ENCODE data around the gene COL6A5.
"Not testable (repeated sequence)": the region's sequence is repeated elsewhere in the genome, so short reads cannot be mapped to it uniquely, and the experiment has no call there.

The COL6A5 gene

GRCh38 chr3:130389743-130390478 is 44.4 kb downstream of the COL6A5 start:
- peak; percentile 19 for DNase-seq (ENCODE audit: low spot score)

GRCh38 chr3:130392266-130392665 is 46.8 kb downstream of the COL6A5 start:
- DNase-seq (ENCODE audit: low spot score), result peak; percentile 2

DNA sequence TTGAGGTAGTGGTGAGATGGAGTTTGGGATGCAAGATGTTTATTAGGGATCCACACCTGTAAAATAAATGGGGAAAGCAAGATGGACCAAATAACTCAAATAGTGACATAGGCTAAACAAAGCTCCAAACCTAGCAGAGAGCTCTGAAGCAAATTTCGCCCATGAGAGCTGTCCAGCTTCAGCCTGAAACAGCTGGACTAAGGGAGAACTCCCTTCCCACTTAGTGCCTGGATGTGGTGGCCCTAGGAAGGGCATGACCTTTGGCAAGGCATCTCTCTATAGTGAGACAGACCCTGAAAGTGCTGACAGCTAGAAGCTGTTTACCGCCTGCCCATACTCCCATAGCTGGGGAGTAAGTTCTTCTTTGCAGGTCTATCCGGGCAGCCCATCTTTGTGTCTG is 48.1 kb downstream of the COL6A5 start:
- DNase-seq (ENCODE audit: low spot score), result no peak

GRCh38 chr3:130395331-130395730 is 49.9 kb downstream of the COL6A5 start:
- no peak for DNase-seq (ENCODE audit: low spot score)

GRCh38 chr3:130395916-130396315 is 50.4 kb downstream of the COL6A5 start:
- DNase-seq (ENCODE audit: low spot score), result peak; percentile 89

- DNase-seq (ENCODE audit: low spot score), result no peak
Measured at GRCh38 chr3:130404401-130404800, 58.9 kb downstream of the COL6A5 start.

DNA sequence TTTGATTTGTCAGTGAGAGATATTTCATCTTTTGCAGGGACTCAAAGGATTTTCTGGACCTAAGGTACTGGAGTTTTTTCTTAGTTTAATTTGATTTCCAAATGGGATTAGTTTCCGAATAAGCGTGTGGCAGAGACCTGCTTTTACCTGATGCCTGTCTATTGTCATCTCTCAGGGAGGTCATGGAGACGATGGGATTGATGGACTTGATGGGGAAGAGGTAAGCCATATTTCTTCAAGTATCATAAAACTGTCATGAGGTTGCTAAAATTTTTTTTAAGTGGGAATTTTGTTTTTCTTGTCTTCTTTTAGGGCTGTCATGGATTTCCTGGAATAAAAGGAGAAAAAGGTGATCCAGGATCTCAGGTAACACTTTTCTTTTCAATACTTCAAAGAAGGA is 60.5 kb downstream of the COL6A5 start:
- no peak for DNase-seq (ENCODE audit: low spot score)

GRCh38 chr3:130408253-130408652 is 62.8 kb downstream of the COL6A5 start:
- not testable (repeated sequence) for DNase-seq (ENCODE audit: low spot score)

GRCh38 chr3:130411320-130411719 is 65.8 kb downstream of the COL6A5 start:
- no peak for DNase-seq (ENCODE audit: low spot score)

DNA sequence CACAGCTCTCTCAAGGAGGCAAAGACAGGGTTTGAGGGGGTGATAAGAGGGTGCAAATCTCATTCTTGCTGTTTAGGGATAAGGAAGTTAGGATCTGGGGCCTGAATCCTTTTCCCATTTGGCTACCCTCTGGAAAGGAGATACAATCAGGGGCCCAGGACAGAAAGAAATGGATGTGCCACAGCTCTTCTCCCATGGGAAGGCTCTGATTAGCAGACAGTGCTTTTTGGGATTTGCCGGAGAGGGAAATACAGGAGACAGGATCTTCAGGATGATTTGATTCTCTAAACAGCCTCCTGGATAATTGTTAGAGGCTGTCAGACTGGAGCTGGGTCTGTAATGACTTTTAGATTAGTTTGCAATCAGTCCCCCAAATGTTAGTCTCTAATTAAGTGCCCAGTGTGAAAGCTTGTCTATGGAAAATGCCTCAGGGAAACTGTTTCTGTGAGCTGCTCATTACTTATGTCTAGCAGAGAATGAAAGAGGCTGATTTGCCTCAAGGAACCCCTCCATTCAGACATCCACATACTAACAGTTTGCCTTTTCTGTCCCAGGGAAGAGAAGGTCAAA is 67.6 kb downstream of the COL6A5 start:
- no peak for DNase-seq (ENCODE audit: low spot score)

- DNase-seq (ENCODE audit: low spot score), result no peak
Measured at GRCh38 chr3:130414457-130414856, 69.0 kb downstream of the COL6A5 start.

GRCh38 chr3:130420466-130420865 is 75.0 kb downstream of the COL6A5 start:
- no peak for DNase-seq (ENCODE audit: low spot score)

GRCh38 chr3:130423064-130423463 is 77.6 kb downstream of the COL6A5 start:
- DNase-seq (ENCODE audit: low spot score), result no peak

- DNase-seq (ENCODE audit: low spot score), result no peak
Measured at GRCh38 chr3:130424837-130425236, 79.4 kb downstream of the COL6A5 start.

DNA sequence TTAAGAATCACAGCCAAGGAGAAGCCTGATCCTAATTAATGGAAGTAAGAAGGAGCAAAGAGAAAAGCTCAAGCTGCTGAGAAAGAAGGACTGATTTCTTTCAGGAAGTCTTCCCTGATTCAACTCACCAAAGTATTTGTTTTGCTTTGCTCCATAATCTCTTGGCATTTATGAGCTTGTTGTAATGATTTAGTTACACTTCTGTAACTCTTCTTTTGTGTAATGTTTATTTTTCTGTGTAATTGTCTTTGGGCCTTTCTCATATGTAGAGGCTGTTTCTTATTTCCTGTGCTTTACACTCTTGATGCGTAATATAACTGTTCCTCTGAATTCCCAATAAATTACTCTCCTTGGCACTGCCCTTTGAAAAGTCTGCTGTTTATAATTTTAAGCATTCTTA is 80.0 kb downstream of the COL6A5 start:
- DNase-seq (ENCODE audit: low spot score), result peak; percentile 11

GRCh38 chr3:130426206-130426605 is 80.7 kb downstream of the COL6A5 start:
- DNase-seq (ENCODE audit: low spot score), result no peak

- DNase-seq (ENCODE audit: low spot score), result no peak
Measured at GRCh38 chr3:130428871-130429712, 83.6 kb downstream of the COL6A5 start.

GRCh38 chr3:130429713-130430023 is 84.2 kb downstream of the COL6A5 start:
- DNase-seq (ENCODE audit: low spot score), result no peak

- DNase-seq (ENCODE audit: low spot score), result no peak
Measured at GRCh38 chr3:130430266-130430665, 84.8 kb downstream of the COL6A5 start.

- DNase-seq (ENCODE audit: low spot score), result not testable (repeated sequence)
Measured at GRCh38 chr3:130432086-130432485, 86.6 kb downstream of the COL6A5 start.

GRCh38 chr3:130433306-130433705 is 87.8 kb downstream of the COL6A5 start:
- DNase-seq (ENCODE audit: low spot score), result no peak

- no peak for DNase-seq (ENCODE audit: low spot score)
Measured at GRCh38 chr3:130442284-130442683, 96.8 kb downstream of the COL6A5 start.

GRCh38 chr3:130446840-130447239 is 101.4 kb downstream of the COL6A5 start:
- DNase-seq (ENCODE audit: low spot score), result not testable (repeated sequence)
